KMS-11 (cell line): ENCODE data around the gene UNC93B1.

ENCODE experiments used
- H2AFZ ChIP-seq: fragments of 200-600 bp; sonication (generic); 2 replicates; pipeline ENCODE4 v1.6.1; 2016; ENCODE audit warnings: antibody characterized with exemption, mixed run types, low read depth
- H3K27ac ChIP-seq: fragments of 200-600 bp; sonication (generic); 2 replicates; pipeline ENCODE4 v1.6.1; 2016; ENCODE audit warnings: mild to moderate bottlenecking, mixed run types
- H3K27me3 ChIP-seq: fragments of 200-600 bp; sonication (generic); 2 replicates; pipeline ENCODE4 v1.6.1; 2017; ENCODE audit warnings: mild to moderate bottlenecking, low read depth, mixed run types, moderate library complexity; ENCODE audit not compliant: insufficient read depth
- H3K36me3 ChIP-seq: fragments of 200-600 bp; sonication (generic); 2 replicates; pipeline ENCODE4 v1.6.1; 2017; ENCODE audit warnings: mild to moderate bottlenecking, mixed run types; ENCODE audit not compliant: insufficient read depth
- H3K4me1 ChIP-seq: fragments of 200-600 bp; sonication (generic); 2 replicates; pipeline ENCODE4 v1.6.1; 2016; ENCODE audit warnings: mild to moderate bottlenecking, low read depth, mixed run types; ENCODE audit not compliant: poor library complexity, severe bottlenecking
- H3K4me2 ChIP-seq: fragments of 200-600 bp; sonication (generic); 2 replicates; pipeline ENCODE4 v1.7.0; 2016; ENCODE audit warnings: mild to moderate bottlenecking, mixed run types
- H3K4me3 ChIP-seq: fragments of 200-600 bp; sonication (generic); IDR thresholded peaks from 2 replicates; pipeline ENCODE4 v1.6.1; 2017; ENCODE audit warnings: low read depth, low read length, mixed read lengths; ENCODE audit not compliant: insufficient read depth
- H3K79me2 ChIP-seq: fragments of 200-600 bp; sonication (generic); 2 replicates; pipeline ENCODE4 v1.6.1; 2016; ENCODE audit warnings: low read depth, mixed run types; ENCODE audit not compliant: insufficient read depth
- H3K9ac ChIP-seq: fragments of 200-600 bp; sonication (generic); 2 replicates; pipeline ENCODE4 v1.6.1; 2016; ENCODE audit warnings: mild to moderate bottlenecking, mixed run types
- H4K20me1 ChIP-seq: fragments of 200-600 bp; sonication (generic); 2 replicates; pipeline ENCODE4 v1.6.1; 2016; ENCODE audit warnings: mild to moderate bottlenecking, mixed run types; ENCODE audit not compliant: insufficient read depth
- TF ChIP-seq, protein P1 (sequence below): fragments of 200-600 bp; sonication (generic); conservative IDR thresholded peaks from 2 replicates; pipeline ENCODE4 v1.6.1; 2017; ENCODE audit warnings: low read depth, mild to moderate bottlenecking, antibody characterized with exemption, low read length, moderate library complexity, mixed read lengths

Gene UNC93B1

DNA sequence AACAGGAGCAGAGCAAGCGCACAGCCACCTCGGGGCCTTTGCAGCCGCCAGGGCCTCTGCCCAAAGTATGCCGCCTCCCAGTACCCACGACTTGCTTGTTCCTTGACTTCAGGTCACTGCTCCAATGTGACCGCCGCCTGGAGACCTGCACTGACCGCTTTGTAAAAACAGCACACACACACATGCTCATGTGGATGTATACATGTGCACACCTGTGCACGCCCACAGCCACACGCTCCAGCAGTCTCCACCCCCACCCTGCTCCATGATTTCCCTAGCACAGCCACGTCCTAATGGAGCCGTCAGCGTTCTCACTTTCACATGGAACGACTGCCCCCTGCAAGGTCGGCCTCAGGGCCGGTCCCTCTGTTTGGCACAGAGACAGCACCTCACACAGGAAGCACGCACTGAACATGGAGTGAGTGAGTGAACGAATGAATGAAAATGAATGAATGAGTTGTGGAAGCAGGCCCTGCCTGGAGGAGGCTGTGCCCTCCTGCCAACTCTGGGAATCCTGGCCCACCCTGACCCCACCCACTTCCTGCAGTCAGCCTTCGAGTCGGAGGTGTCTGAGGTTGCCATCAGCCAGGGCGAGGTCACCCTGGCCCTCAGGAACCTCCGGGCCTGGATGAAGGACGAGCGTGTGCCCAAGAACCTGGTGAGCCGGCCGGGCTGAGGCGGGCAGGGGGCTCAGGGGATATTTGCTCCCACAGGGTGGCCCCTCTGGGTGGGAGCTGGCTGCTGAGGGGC, 14.3 kb upstream of the UNC93B1 start:
- Histone ChIP-seq H3K4me3 (no peak overlapping the region), H2AFZ (no peak overlapping the region), H3K4me2 (no peak overlapping the region), H3K36me3 (no peaks in the 10 kb centered on the region), H4K20me1 (no peaks in the 10 kb centered on the region), H3K79me2 (no peaks in the 10 kb centered on the region), H3K27ac (no peak overlapping the region), H3K27me3 (no peaks in the 10 kb centered on the region), H3K4me1 (peaks cover 11% of the 10 kb centered on the region), H3K9ac (no peak overlapping the region)
- TF ChIP-seq, protein P1, sequence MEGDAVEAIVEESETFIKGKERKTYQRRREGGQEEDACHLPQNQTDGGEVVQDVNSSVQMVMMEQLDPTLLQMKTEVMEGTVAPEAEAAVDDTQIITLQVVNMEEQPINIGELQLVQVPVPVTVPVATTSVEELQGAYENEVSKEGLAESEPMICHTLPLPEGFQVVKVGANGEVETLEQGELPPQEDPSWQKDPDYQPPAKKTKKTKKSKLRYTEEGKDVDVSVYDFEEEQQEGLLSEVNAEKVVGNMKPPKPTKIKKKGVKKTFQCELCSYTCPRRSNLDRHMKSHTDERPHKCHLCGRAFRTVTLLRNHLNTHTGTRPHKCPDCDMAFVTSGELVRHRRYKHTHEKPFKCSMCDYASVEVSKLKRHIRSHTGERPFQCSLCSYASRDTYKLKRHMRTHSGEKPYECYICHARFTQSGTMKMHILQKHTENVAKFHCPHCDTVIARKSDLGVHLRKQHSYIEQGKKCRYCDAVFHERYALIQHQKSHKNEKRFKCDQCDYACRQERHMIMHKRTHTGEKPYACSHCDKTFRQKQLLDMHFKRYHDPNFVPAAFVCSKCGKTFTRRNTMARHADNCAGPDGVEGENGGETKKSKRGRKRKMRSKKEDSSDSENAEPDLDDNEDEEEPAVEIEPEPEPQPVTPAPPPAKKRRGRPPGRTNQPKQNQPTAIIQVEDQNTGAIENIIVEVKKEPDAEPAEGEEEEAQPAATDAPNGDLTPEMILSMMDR = no peak

DNA sequence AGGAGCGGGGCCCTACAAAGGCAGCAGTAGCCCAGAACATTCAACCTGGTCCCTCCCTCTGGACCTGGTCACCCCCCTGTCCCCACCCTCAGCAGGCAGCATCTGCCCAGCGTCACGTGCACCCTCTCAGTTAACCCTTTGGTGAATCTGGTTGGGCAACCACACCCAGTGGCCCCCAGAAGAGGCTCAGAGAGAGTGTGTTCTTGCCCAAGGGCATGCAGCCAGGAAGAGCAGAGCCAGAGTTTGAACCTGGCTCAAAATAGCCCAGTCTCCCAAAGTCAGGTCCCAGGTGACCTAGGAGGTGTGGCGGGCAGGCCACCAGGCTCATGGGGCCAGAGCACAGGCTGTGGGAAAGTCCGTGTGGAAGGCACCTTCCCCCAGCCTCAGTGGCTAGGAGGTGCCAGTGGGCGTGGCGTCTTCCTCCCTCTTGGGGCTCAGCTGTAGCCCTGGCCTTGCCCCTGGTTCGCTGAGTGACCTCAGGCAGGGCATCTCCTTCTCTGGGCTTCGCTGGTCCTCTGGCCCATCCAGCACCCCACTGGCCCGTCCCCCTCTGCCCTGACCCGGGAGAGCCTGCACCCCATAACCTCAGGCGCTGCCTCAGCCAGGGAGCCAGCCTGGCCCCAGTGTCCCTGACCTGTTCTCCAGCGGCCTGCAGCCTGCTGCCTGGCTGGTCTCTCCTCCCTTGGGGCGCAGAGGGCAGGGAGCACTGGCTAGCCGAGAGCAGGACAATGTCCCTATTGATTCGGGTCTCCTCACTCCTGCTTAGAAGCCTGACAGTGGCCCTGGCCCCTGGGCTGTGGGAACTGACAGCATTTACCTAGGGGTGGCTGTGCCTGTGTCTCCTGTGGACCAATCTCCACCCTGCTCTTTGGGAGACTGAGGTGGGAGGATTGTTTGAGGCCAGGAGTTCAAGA, 13.3 kb upstream of the UNC93B1 start:
- H3K9ac ChIP-seq = no peak overlapping the region
- no peak overlapping the region for H3K27ac ChIP-seq
- H3K4me1 ChIP-seq = peaks cover 21% of the 10 kb centered on the region
- TF ChIP-seq, protein P1 = no peak
- no peaks in the 10 kb centered on the region for H3K36me3 ChIP-seq
- H2AFZ ChIP-seq = no peak overlapping the region
- H3K27me3 ChIP-seq = no peaks in the 10 kb centered on the region
- H3K4me2 ChIP-seq = no peak overlapping the region
- no peaks in the 10 kb centered on the region for H3K79me2 ChIP-seq
- H3K4me3 ChIP-seq = no peak overlapping the region
- H4K20me1 ChIP-seq = no peaks in the 10 kb centered on the region

DNA sequence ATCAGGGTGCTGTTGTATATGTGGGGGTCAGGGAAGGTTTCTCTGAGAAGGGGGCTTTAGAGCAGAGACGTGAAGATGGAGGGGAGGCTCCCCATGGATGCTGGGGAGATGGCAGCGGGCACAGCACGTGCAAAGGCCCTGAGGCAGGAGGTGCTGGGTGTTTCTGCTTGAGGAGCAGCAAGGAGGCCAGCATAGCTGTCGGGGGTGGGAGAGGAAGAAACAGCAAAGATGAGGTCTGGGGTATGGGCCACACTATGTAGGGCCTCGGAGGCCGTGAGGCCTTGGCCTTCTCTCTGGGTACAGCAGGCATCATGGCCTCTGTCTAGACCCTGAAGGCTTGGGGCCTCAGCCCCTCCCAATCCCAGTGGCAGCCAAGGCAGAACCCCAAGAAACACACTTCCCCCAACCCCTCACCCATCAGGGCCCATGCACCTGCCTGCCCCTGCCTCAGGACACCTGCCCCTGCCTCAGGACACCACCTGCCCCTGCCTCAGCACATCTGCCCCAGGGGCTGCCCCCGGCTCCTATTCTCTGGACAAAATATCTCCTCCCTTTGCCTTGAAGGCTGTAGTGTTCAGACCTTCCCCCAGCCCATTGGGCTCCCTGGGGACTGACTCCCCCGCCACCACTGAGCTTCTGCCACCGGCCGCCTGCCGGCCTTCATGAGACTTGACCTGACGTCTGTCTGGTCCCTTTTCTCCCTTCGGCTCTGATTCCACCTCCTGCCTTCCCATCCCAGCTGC, 12.4 kb upstream of the UNC93B1 start:
- TF ChIP-seq, protein P1 = no peak
- no peaks in the 10 kb centered on the region for H3K27me3 ChIP-seq
- no peak overlapping the region for H3K4me2 ChIP-seq
- no peaks in the 10 kb centered on the region for H3K79me2 ChIP-seq
- peaks cover 27% of the 10 kb centered on the region for H3K4me1 ChIP-seq
- no peak overlapping the region for H3K4me3 ChIP-seq
- H3K36me3 ChIP-seq = no peaks in the 10 kb centered on the region
- H3K27ac ChIP-seq = no peak overlapping the region
- no peak overlapping the region for H3K9ac ChIP-seq
- H4K20me1 ChIP-seq = no peaks in the 10 kb centered on the region
- H2AFZ ChIP-seq = no peak overlapping the region

DNA sequence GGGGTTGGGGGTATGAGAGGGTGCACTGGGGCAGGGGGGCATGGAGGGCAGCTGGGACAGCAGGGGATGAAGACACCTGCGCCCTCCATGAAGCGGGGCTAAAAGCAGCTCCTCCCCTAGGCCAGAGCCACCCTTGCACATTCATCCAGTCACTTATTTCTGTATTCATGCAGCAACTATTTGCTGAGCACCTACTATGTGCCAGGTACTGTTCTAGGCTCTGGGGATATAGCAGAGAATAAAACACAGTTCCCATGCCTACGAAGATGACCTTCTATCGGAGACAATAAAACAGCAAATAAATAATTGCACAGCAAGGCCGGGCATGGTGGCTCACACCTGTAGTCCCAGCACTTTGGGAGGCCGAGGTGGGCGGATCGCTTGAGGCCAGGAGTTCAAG, 11.6 kb upstream of the UNC93B1 start:
- Histone ChIP-seq H3K27ac (no peak overlapping the region), H2AFZ (no peak overlapping the region), H3K27me3 (no peaks in the 10 kb centered on the region), H3K4me2 (no peak overlapping the region), H3K4me3 (no peak overlapping the region), H4K20me1 (no peaks in the 10 kb centered on the region), H3K4me1 (peaks cover 36% of the 10 kb centered on the region), H3K36me3 (no peaks in the 10 kb centered on the region), H3K9ac (no peak overlapping the region), H3K79me2 (no peaks in the 10 kb centered on the region)
- TF ChIP-seq, protein P1 = no peak
